Peyer's patch (tissue), 4 donors: ENCODE measurements around the gene CD28.

Experiments
- CTCF ChIP-seq, 6 experiments: fragments of 450-650 bp in 4 of 6; fragments of 200-600 bp in 2 of 6; sonication (generic) in 1 of 6; IDR thresholded peaks; one replicate each; pipeline ENCODE4 v1.5.1; 2017 to 2019; ENCODE audit warnings: antibody characterized with exemption in 6 of 6, mild to moderate bottlenecking in 3 of 6, moderate library complexity in 1 of 6
- POLR2A ChIP-seq, 2 donors: fragments of 450-650 bp; IDR thresholded peaks; one replicate each; pipeline ENCODE4 v1.5.1; 2017; ENCODE audit warnings: antibody characterized with exemption in 2 of 2, mild to moderate bottlenecking in 2 of 2, moderate library complexity in 2 of 2

- TF ChIP-seq CTCF (IDR thresholded peaks at IDR 0.05) (no peak), POLR2A (IDR thresholded peaks at IDR 0.05) (no peak)
These were observed 43.5 kb upstream of the CD28 start for GRCh38 chr2:203662951-203663350.
